WTC11 (cell line): Measurements from ENCODE around the gene CES5A.

Source experiments
- CTCF ChIP-seq: fragments of 200-600 bp; IDR thresholded peaks from 2 replicates; pipeline ENCODE4 v1.8.0; 2022; ENCODE audit warnings: antibody characterized with exemption
- E2F5 ChIP-seq: sonication (generic); formaldehyde crosslinking; IDR thresholded peaks from 2 replicates; pipeline ENCODE4 v1.8.1; 2022; ENCODE audit warnings: mild to moderate bottlenecking, moderate library complexity, missing genetic modification reagents
- MAX ChIP-seq: sonication (generic); formaldehyde crosslinking; IDR thresholded peaks from 2 replicates; pipeline ENCODE4 v1.8.0; 2022; ENCODE audit warnings: mild to moderate bottlenecking, missing genetic modification reagents
- NFYB ChIP-seq: sonication (generic); formaldehyde crosslinking; conservative IDR thresholded peaks from 2 replicates; pipeline ENCODE4 v1.8.0; 2022; ENCODE audit warnings: low read depth, missing genetic modification reagents
- ZBTB21 ChIP-seq: sonication (generic); formaldehyde crosslinking; IDR thresholded peaks from 2 replicates; pipeline ENCODE4 v1.8.1; 2023; ENCODE audit warnings: mild to moderate bottlenecking, missing genetic modification reagents, borderline replicate concordance
- TF ChIP-seq, protein P1 (sequence below): sonication (generic); formaldehyde crosslinking; IDR thresholded peaks from 2 replicates; pipeline ENCODE4 v1.8.1; 2023; ENCODE audit warnings: mild to moderate bottlenecking, missing genetic modification reagents, borderline replicate concordance
- TF ChIP-seq, protein P2 (sequence below): sonication (generic); formaldehyde crosslinking; IDR thresholded peaks from 2 replicates; pipeline ENCODE4 v1.8.1; 2023; ENCODE audit warnings: mild to moderate bottlenecking, missing genetic modification reagents, moderate library complexity

DNA sequence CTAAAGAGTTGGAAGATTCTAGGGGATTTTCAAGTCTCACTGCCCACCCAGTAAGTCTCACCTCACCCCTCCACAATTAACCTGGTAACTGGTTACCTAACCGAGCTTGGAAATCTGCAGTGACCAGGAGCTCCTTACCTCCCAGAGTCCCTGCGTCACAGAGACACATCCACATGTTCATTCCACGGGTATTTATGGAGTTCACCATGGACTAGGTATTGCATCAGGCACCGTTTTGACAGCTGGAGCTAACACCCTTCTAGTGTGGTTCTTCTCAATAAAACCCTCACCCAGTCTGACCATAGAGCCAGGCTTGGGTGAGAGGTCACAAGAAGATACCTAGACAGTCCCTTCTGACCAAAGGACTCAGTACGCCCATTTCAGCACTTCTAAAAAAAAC, 2.1 kb downstream of the CES5A start:
- TF ChIP-seq CTCF (no peak), MAX (CRISPR knock-in tag) (no peak), ZBTB21 (CRISPR knock-in tag) (no peak), E2F5 (no peak), NFYB (CRISPR knock-in tag) (no peak)
- TF ChIP-seq, protein P1, sequence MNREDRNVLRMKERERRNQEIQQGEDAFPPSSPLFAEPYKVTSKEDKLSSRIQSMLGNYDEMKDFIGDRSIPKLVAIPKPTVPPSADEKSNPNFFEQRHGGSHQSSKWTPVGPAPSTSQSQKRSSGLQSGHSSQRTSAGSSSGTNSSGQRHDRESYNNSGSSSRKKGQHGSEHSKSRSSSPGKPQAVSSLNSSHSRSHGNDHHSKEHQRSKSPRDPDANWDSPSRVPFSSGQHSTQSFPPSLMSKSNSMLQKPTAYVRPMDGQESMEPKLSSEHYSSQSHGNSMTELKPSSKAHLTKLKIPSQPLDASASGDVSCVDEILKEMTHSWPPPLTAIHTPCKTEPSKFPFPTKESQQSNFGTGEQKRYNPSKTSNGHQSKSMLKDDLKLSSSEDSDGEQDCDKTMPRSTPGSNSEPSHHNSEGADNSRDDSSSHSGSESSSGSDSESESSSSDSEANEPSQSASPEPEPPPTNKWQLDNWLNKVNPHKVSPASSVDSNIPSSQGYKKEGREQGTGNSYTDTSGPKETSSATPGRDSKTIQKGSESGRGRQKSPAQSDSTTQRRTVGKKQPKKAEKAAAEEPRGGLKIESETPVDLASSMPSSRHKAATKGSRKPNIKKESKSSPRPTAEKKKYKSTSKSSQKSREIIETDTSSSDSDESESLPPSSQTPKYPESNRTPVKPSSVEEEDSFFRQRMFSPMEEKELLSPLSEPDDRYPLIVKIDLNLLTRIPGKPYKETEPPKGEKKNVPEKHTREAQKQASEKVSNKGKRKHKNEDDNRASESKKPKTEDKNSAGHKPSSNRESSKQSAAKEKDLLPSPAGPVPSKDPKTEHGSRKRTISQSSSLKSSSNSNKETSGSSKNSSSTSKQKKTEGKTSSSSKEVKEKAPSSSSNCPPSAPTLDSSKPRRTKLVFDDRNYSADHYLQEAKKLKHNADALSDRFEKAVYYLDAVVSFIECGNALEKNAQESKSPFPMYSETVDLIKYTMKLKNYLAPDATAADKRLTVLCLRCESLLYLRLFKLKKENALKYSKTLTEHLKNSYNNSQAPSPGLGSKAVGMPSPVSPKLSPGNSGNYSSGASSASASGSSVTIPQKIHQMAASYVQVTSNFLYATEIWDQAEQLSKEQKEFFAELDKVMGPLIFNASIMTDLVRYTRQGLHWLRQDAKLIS = no peak
- TF ChIP-seq, protein P2, sequence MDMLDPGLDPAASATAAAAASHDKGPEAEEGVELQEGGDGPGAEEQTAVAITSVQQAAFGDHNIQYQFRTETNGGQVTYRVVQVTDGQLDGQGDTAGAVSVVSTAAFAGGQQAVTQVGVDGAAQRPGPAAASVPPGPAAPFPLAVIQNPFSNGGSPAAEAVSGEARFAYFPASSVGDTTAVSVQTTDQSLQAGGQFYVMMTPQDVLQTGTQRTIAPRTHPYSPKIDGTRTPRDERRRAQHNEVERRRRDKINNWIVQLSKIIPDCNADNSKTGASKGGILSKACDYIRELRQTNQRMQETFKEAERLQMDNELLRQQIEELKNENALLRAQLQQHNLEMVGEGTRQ (CRISPR knock-in tag) = no peak
